GM23248 (cell line): ENCODE data around the gene BBS1.

Experiments
- EZH2 ChIP-seq: fragments of 200-600 bp; sonication (generic); IDR thresholded peaks from 2 replicates; pipeline ENCODE4 v1.6.1; 2018; ENCODE audit warnings: antibody characterized with exemption, mild to moderate bottlenecking; ENCODE audit not compliant: insufficient read depth, poor library complexity, severe bottlenecking
- EZH2phosphoT487 ChIP-seq: fragments of 200-600 bp; sonication (generic); IDR thresholded peaks from 2 replicates; pipeline ENCODE4 v1.6.1; 2018; ENCODE audit warnings: antibody characterized with exemption, moderate library complexity, mild to moderate bottlenecking, low read depth; ENCODE audit not compliant: insufficient read depth

GRCh38 chr11:66531841-66532240 lies 21.4 kb downstream of the BBS1 start:
- TF ChIP-seq EZH2 (no peak), EZH2phosphoT487 (no peak)
